Measurements from ENCODE around the gene CDH18. TPM values are rescaled to one million over a fixed set of nuclear protein-coding genes. Genes with fewer than 3 reads are reported as not detected.

The CDH18 gene
- total RNA-seq, 4 donors from 2014 or later = not detected

DNA sequence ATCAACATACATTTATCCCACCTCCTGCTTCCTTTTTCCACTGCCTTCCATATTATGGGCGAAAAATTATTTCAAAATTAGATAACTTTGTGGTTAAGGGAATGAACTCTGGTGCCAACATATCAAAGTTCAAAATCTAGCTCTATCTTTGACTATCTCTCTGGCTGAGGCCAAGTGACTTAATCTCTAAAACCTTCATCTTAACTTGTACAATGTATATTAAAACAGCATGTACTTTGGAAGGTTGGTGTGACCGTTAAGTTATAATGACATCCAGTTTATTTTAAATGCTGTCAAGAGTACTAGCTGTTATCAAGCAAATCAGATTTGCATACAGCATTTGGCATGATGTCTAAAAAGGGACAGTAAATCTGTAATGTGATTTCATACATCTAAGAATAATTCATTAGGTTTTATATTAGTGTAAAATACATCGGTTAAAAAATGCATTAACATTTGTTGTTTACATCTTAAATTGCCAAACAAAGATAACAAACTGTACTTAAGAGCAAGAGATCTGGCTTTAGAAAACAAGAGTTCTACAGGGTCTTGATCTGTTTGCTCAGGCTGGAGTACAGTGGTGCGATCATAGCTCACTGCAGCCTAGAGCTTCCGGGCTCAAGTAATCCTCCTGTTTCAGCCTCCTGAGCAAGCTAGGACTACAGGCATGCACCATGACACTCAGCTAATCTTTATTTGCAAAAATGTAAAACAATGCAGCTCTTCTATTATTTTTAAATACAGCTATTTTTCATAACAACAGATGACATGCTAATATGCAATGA lies 102.8 kb downstream of the CDH18 start:
- no peaks in the 10 kb centered on the region for H3K4me1 ChIP-seq
- TF ChIP-seq, protein P1, sequence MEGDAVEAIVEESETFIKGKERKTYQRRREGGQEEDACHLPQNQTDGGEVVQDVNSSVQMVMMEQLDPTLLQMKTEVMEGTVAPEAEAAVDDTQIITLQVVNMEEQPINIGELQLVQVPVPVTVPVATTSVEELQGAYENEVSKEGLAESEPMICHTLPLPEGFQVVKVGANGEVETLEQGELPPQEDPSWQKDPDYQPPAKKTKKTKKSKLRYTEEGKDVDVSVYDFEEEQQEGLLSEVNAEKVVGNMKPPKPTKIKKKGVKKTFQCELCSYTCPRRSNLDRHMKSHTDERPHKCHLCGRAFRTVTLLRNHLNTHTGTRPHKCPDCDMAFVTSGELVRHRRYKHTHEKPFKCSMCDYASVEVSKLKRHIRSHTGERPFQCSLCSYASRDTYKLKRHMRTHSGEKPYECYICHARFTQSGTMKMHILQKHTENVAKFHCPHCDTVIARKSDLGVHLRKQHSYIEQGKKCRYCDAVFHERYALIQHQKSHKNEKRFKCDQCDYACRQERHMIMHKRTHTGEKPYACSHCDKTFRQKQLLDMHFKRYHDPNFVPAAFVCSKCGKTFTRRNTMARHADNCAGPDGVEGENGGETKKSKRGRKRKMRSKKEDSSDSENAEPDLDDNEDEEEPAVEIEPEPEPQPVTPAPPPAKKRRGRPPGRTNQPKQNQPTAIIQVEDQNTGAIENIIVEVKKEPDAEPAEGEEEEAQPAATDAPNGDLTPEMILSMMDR (IDR thresholded peaks at IDR 0.05) = no peak
- no peak for TF ChIP-seq POLR2AphosphoS5 (IDR thresholded peaks at IDR 0.05)
- TF ChIP-seq POLR2A (IDR thresholded peaks at IDR 0.05) = no peak
- no peak for TF ChIP-seq EP300 (IDR thresholded peaks at IDR 0.05)
- H3K27ac ChIP-seq = no peak overlapping the region
- no peak for ATAC-seq
- H3K9me3 ChIP-seq = no peaks in the 10 kb centered on the region
- no peaks in the 10 kb centered on the region for H3K36me3 ChIP-seq
- 70 to 71% methylated on average over 4 to 5 of the region's 5 CpGs for WGBS, 2 donors (ENCODE audit: low coverage in 1 of 2)
- H3K27me3 ChIP-seq = no peaks in the 10 kb centered on the region
- H3K4me3 ChIP-seq = no peak overlapping the region

GRCh38 chr5:19880859-19881436 lies 107.1 kb downstream of the CDH18 start:
- H3K4me3 ChIP-seq = no peak overlapping the region
- no peaks in the 10 kb centered on the region for H3K27me3 ChIP-seq
- H3K9me3 ChIP-seq = no peaks in the 10 kb centered on the region
- TF ChIP-seq, protein P1 (IDR thresholded peaks at IDR 0.05) = no peak
- no peak for TF ChIP-seq POLR2AphosphoS5 (IDR thresholded peaks at IDR 0.05)
- no peak for TF ChIP-seq POLR2A (IDR thresholded peaks at IDR 0.05)
- no peak for TF ChIP-seq EP300 (IDR thresholded peaks at IDR 0.05)
- no peaks in the 10 kb centered on the region for H3K4me1 ChIP-seq
- 11 to 20% methylated on average over 1 of the region's 1 CpG for WGBS, 2 donors (ENCODE audit: low coverage in 1 of 2)
- no peak overlapping the region for H3K27ac ChIP-seq
- ATAC-seq = no peak
- H3K36me3 ChIP-seq = no peaks in the 10 kb centered on the region

GRCh38 chr5:19880458-19880857 lies 107.5 kb downstream of the CDH18 start:
- H3K9me3 ChIP-seq = no peaks in the 10 kb centered on the region
- H3K4me1 ChIP-seq = no peaks in the 10 kb centered on the region
- H3K36me3 ChIP-seq = no peaks in the 10 kb centered on the region
- no peaks in the 10 kb centered on the region for H3K27me3 ChIP-seq
- ATAC-seq = no peak
- H3K4me3 ChIP-seq = no peak overlapping the region
- H3K27ac ChIP-seq = no peak overlapping the region
- no peak for TF ChIP-seq POLR2AphosphoS5 (IDR thresholded peaks at IDR 0.05)
- TF ChIP-seq POLR2A (IDR thresholded peaks at IDR 0.05) = no peak
- TF ChIP-seq, protein P1 (IDR thresholded peaks at IDR 0.05) = no peak
- no peak for TF ChIP-seq EP300 (IDR thresholded peaks at IDR 0.05)

- 91% methylated on average over 1 of the region's 1 CpG; no CpG with 5 or more reads in 1 of the 2 donors for WGBS, 2 donors (ENCODE audit: low coverage in 1 of 2)
- no peaks in the 10 kb centered on the region for H3K4me1 ChIP-seq
- H3K9me3 ChIP-seq = peaks cover 0 to 6% (median 0%) of the 10 kb centered on the region in 3 donors
- no peak overlapping the region for H3K4me3 ChIP-seq
- no peaks in the 10 kb centered on the region for H3K27me3 ChIP-seq
- ATAC-seq = no peak
- no peak overlapping the region for H3K27ac ChIP-seq
- no peaks in the 10 kb centered on the region for H3K36me3 ChIP-seq
- no peak for TF ChIP-seq EP300 (IDR thresholded peaks at IDR 0.05)
- TF ChIP-seq POLR2AphosphoS5 (IDR thresholded peaks at IDR 0.05) = no peak
- TF ChIP-seq POLR2A (IDR thresholded peaks at IDR 0.05) = no peak
- TF ChIP-seq, protein P1 (IDR thresholded peaks at IDR 0.05) = no peak
Measured at GRCh38 chr5:19874811-19875210, 113.2 kb downstream of the CDH18 start.

GRCh38 chr5:19866090-19866450 lies 121.9 kb downstream of the CDH18 start:
- no peaks in the 10 kb centered on the region for H3K4me1 ChIP-seq
- H3K27ac ChIP-seq = no peak overlapping the region
- 80% methylated on average over 2 of the region's 2 CpGs; no CpG with 5 or more reads in 1 of the 2 donors for WGBS, 2 donors (ENCODE audit: low coverage in 1 of 2)
- H3K4me3 ChIP-seq = no peak overlapping the region
- no peaks in the 10 kb centered on the region for H3K27me3 ChIP-seq
- H3K36me3 ChIP-seq = no peaks in the 10 kb centered on the region
- TF ChIP-seq POLR2AphosphoS5 (IDR thresholded peaks at IDR 0.05) (no peak), POLR2A (IDR thresholded peaks at IDR 0.05) (no peak), EP300 (IDR thresholded peaks at IDR 0.05) (no peak)
- TF ChIP-seq, protein P1 (IDR thresholded peaks at IDR 0.05) = no peak
- no peaks in the 10 kb centered on the region for H3K9me3 ChIP-seq
- no peak for ATAC-seq
